GM12874 (cell line): ENCODE data around the gene MRPL40.

Experiments used
- TF ChIP-seq, protein P1 (sequence below): IDR thresholded peaks from 2 replicates; pipeline ENCODE4 v1.5.1; 2011; ENCODE audit warnings: low read depth, mild to moderate bottlenecking, control low read depth, low read length, moderate library complexity; ENCODE audit not compliant: insufficient read depth

Gene MRPL40

DNA sequence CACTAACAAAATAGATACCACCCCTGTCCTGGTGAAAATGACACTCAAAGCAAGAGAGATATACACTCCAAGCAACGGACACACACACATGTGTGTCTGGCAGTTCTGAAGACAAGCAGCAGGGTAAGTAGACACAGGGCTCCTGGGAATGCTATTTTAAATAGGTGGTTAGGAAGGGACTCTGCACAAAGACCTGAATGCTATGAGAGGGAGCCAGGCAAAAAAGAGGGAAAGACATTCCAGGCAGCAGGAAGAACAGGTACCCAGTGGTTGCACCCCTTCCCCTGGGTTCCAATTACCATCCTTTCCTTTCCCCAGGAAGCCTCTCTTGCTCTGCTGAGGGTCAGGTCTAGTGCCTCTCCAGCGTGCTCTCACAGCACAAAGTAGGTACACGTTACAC, 43.7 kb downstream of the MRPL40 start:
- TF ChIP-seq, protein P1, sequence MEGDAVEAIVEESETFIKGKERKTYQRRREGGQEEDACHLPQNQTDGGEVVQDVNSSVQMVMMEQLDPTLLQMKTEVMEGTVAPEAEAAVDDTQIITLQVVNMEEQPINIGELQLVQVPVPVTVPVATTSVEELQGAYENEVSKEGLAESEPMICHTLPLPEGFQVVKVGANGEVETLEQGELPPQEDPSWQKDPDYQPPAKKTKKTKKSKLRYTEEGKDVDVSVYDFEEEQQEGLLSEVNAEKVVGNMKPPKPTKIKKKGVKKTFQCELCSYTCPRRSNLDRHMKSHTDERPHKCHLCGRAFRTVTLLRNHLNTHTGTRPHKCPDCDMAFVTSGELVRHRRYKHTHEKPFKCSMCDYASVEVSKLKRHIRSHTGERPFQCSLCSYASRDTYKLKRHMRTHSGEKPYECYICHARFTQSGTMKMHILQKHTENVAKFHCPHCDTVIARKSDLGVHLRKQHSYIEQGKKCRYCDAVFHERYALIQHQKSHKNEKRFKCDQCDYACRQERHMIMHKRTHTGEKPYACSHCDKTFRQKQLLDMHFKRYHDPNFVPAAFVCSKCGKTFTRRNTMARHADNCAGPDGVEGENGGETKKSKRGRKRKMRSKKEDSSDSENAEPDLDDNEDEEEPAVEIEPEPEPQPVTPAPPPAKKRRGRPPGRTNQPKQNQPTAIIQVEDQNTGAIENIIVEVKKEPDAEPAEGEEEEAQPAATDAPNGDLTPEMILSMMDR, result no peak

DNA sequence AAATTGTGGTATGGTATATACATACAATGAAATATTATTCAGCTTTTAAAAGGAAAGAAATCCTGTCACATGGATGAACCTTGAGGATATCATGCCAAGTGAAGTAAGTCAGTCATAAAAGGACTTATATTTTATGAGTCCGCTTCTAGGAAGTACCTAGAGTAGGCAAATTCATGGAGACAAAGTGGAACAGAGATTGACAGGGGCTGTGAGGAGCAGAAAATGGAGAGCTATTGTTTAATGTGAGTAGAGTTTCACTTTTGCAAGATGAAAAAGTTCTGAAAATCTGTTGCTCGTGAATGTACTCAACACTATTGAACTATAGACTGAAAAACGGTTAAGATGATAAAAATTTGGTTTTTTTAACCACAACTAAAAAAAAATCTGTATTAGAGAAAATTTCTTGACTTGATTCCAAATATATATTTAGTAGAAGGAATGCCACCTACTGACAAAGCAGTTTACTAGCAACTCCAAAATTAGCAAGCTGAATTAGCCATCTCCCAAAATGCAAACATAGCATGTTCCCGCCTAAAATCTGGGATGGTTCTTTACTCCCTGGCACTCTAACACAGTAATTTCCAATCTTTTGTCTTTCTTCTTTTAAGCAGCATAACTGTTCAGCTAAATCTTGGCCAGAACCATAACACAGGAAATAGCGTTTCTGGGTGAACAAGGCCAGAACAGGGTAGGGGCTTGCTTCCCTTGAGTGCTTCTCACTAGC, 45.1 kb downstream of the MRPL40 start:
- TF ChIP-seq, protein P1, result no peak

DNA sequence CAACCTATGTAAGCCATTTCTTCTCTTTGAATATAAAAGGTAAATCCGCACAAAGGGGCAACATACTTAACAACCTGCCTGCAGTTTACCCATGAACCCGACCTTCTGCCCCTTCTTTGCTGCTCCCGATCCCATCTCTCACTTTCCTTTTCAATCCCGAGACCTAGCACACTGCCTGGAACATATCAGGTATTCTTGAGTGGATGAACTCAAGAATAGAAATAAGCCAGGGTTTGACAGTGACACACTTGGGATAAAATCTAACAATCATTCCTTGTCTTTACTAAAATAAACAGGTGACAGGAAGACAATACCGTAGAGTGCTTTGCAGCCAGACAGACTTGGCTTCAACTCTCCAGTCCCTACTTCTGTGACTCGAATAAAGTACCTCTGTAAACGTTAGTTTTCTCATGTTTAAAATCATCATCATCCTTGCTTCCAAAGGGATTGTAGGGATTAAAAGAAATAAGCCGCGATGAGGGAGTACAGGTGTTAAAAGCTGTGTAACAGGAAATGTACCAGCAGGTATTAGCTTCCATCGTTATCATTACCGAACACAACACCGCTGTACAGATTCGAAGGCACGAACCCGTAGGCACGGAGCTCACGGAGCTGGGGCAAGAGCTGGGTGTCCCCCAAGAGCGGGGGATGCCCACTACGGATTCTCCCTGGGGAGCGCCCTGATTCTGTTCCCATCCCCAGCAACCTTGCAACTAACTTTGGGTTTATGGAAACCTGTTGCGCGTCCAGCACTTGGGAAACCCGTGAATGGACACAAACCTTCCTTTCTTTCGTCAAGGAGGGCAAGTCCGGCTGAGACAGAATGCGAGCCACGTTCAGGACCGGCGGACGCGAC, 45.9 kb downstream of the MRPL40 start:
- TF ChIP-seq, protein P1, result no peak

DNA sequence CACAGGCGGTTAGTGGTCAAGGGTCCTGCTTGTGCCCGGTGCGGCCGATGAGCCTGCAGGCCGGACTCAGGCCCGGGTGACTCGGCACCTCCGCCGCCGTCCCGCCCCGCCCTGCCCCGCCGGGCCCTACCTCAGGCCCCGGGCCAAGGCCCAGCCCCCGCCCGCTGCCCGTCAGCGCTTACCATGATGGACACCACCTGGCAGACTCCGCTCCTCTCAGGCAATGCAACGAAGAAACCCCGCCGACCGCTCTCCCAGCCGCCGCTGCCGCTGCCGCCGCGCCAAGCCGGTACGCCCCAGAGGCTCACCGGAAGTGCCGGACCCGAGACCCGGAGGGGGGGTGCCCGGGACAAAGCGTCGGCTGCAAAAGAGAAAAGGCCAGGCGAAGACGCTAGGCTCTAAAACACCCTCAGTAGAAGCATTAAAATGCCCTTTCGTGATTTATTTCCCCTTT, 46.6 kb downstream of the MRPL40 start, which contains the start of gene UFD1:
UFD1 (minus strand) TSS at position 293 of the 454 bp plus-strand sequence; CDS start at position 185, 108 bp downstream.
- TF ChIP-seq, protein P1, result no peak

DNA sequence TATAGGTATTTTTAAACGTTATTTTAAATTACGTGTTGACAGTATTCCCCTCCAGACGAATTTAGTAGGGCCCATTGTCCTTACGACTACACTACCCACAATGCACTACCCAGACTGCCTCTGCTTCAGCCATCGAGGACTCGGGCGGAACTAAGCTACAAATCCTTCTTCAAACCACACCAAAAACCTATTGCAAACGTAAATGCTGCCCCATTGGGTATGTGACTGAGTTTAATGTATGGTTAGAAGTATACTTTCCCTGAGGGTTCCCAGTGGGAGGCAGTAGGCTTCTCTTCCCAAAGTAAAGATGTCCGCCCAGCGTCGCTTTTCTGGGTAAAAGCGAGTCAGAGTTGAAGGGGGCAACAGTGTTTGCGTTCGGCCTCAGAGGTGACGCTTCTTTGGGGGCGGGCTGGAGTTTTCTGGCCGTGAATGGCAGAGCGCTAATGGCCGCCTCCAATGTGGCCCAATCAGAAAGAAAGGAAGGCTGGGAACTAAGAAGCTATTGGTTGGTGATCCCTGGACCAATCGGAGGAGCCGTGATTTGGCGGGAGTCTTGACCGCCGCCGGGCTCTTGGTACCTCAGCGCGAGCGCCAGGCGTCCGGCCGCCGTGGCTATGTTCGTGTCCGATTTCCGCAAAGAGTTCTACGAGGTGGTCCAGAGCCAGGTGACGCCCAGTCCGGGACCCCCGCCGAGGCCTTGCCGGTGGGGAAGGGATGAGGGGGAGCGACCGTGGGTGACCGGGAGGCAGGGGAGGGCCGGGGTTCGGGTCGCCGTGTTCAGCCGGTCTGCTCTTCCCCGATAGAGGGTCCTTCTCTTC, 47.2 kb downstream of the MRPL40 start, which contains the start of gene CDC45:
CDC45 (plus strand) TSS at position 566 of the 818 bp plus-strand sequence; CDS start at position 615, 49 bp downstream.
- TF ChIP-seq, protein P1, result no peak

DNA sequence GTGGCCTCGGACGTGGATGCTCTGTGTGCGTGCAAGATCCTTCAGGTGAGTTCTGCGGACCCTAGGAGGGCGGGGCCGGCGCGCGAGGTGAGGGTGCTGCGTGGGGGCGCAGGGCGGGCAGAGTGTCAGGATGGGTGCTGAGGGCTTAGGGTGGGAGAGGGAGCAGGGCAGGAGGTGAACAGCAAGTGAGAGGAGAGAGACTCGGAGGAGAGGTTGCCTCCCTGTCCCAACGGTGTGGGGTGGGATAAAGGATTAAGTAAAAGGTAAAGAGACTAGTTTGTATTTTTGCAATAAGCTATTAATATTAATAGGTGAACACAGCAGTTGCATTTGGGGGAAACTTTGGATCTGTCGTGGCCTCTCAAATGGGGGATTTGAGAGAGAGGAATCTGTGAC, 47.8 kb downstream of the MRPL40 start:
- TF ChIP-seq, protein P1, result no peak
